IPS-15b (cell line): ENCODE results near the gene VEGFB.

Experiments
- H3K27me3 ChIP-seq: one replicate; pipeline ENCODE4 v1.6.1; 2013; ENCODE audit warnings: low read length; ENCODE audit not compliant: control insufficient read depth, insufficient read depth
- H3K36me3 ChIP-seq: one replicate; pipeline ENCODE4 v1.6.1; 2013; ENCODE audit warnings: low read length; ENCODE audit not compliant: control insufficient read depth, insufficient read depth
- H3K4me1 ChIP-seq: one replicate; pipeline ENCODE4 v1.6.1; 2013; ENCODE audit warnings: mild to moderate bottlenecking, low read length; ENCODE audit not compliant: control insufficient read depth, insufficient read depth
- H3K4me3 ChIP-seq: one replicate; pipeline ENCODE4 v1.5.1; 2013; ENCODE audit warnings: low read depth, low read length
- H3K9ac ChIP-seq: one replicate; pipeline ENCODE4 v1.6.1; 2013; ENCODE audit warnings: low read depth, mild to moderate bottlenecking, low read length
- H3K9me3 ChIP-seq: one replicate; pipeline ENCODE4 v1.6.1; 2013; ENCODE audit warnings: mild to moderate bottlenecking, low read length; ENCODE audit not compliant: control insufficient read depth, insufficient read depth

Gene VEGFB

DNA sequence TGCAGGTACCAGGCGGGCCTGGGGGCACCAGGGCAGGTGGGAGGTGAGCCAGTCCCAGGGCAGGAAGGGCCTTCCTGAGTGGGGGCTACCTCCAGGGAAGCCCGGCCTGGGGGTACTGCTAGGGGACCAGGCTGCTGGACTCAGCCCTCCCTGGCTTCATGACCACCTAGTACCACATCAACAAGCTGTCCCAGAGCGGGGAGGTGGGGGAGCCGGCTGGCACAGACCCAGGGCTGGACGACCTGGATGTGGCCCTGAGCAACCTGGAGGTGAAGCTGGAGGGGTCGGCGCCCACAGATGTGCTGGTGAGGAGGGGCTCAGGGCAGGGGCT is 15.1 kb upstream of the VEGFB start:
- H3K9me3 ChIP-seq, result no peaks in the 10 kb centered on the region
- H3K36me3 ChIP-seq, result peaks cover 9% of the 10 kb centered on the region
- H3K4me3 ChIP-seq, result no peak overlapping the region
- H3K4me1 ChIP-seq, result no peaks in the 10 kb centered on the region
- no peak overlapping the region for H3K9ac ChIP-seq
- no peaks in the 10 kb centered on the region for H3K27me3 ChIP-seq

DNA sequence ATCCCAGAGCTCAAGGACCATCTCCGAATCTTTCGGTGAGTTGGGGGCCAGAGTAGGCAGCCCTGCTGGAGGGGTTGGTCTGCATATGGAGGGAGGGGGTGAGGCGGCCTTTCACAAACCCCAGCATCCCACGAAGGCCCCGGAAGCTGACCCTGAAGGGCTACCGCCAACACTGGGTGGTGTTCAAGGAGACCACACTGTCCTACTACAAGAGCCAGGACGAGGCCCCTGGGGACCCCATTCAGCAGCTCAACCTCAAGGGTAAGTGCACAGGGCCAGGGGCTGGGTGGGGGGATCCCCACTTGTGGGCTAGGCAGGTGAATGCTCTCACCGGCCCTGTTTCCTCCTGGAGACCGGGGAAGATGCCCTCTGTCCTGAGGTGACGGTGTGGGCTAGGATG is 14.6 kb upstream of the VEGFB start:
- no peaks in the 10 kb centered on the region for H3K4me1 ChIP-seq
- H3K36me3 ChIP-seq, result peaks cover 11% of the 10 kb centered on the region
- H3K9ac ChIP-seq, result no peak overlapping the region

DNA sequence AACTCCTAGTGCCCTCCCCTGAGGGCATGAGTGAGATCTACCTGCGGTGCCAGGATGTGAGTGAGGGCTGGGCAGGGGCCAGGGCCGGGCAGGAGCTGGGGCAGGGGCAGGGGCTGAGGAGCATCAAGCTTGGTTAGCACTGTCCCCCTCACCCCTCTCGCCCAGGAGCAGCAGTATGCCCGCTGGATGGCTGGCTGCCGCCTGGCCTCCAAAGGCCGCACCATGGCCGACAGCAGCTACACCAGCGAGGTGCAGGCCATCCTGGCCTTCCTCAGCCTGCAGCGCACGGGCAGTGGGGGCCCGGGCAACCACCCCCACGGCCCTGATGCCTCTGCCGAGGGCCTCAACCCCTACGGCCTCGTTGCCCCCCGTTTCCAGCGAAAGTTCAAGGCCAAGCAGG is 14.1 kb upstream of the VEGFB start:
- no peaks in the 10 kb centered on the region for H3K9me3 ChIP-seq
- no peaks in the 10 kb centered on the region for H3K4me1 ChIP-seq
- no peak overlapping the region for H3K4me3 ChIP-seq
- H3K27me3 ChIP-seq, result no peaks in the 10 kb centered on the region
- peaks cover 11% of the 10 kb centered on the region for H3K36me3 ChIP-seq
- no peak overlapping the region for H3K9ac ChIP-seq

More for the DNA sequence above, 14.6 kb upstream of the VEGFB start:
- Histone ChIP-seq H3K4me3 (no peak overlapping the region), H3K27me3 (no peaks in the 10 kb centered on the region), H3K9me3 (no peaks in the 10 kb centered on the region)

DNA sequence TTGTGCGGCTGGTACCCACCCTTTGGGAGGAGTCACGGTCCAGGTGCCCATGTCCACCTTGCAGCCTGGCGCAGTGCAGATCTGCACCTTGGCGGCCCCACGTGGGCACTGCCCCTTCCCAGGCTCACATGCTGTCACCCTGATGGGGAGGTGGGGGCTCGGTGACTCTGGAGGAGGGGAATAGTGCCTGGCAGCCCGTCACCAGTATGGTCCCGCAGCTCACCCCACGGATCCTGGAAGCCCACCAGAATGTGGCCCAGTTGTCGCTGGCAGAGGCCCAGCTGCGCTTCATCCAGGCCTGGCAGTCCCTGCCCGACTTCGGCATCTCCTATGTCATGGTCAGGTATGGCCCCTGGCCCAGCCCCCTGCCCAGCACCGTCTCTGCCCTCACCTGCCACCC is 13.6 kb upstream of the VEGFB start:
- peaks cover 11% of the 10 kb centered on the region for H3K36me3 ChIP-seq
- no peaks in the 10 kb centered on the region for H3K9me3 ChIP-seq
- H3K9ac ChIP-seq, result no peak overlapping the region
- no peaks in the 10 kb centered on the region for H3K4me1 ChIP-seq
- H3K4me3 ChIP-seq, result no peak overlapping the region
- no peaks in the 10 kb centered on the region for H3K27me3 ChIP-seq

DNA sequence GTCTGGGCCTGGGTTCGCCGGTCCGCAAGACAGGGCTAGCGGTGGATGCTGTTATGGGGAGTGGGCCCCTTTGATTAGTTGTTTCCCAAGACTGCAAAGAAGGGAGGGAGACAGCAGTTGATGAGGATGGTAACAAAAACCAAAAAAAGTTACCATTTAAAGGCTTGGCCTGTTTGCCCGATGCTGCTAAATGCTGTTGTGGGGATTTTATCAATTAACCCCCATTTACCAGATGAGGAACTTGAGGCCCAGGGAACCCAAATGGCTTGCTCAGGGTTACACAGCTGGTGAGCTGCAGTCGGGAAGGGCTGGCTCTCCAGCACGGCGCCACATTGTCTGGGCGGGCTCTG is 11.8 kb upstream of the VEGFB start:
- Histone ChIP-seq H3K4me3 (no peak overlapping the region), H3K36me3 (peaks cover 11% of the 10 kb centered on the region), H3K27me3 (no peaks in the 10 kb centered on the region), H3K4me1 (no peaks in the 10 kb centered on the region), H3K9me3 (no peaks in the 10 kb centered on the region), H3K9ac (no peak overlapping the region)

DNA sequence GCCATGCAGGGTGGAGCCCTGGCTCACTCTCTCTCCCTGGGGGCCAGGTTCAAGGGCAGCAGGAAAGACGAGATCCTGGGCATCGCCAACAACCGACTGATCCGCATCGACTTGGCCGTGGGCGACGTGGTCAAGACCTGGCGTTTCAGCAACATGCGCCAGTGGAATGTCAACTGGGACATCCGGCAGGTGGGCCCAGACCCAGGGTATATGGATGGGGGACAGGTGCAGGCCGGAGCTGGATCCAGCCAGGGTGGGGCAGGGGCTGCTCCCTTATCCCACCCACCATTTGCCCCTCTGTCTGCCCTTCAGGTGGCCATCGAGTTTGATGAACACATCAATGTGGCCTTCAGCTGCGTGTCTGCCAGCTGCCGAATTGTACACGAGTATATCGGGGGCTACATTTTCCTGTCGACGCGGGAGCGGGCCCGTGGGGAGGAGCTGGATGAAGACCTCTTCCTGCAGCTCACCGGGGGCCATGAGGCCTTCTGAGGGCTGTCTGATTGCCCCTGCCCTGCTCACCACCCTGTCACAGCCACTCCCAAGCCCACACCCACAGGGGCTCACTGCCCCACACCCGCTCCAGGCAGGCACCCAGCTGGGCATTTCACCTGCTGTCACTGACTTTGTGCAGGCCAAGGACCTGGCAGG is 11.3 kb upstream of the VEGFB start:
- Histone ChIP-seq H3K4me3 (no peak overlapping the region), H3K9ac (no peak overlapping the region), H3K9me3 (no peaks in the 10 kb centered on the region), H3K27me3 (no peaks in the 10 kb centered on the region), H3K36me3 (peaks cover 11% of the 10 kb centered on the region), H3K4me1 (no peaks in the 10 kb centered on the region)

DNA sequence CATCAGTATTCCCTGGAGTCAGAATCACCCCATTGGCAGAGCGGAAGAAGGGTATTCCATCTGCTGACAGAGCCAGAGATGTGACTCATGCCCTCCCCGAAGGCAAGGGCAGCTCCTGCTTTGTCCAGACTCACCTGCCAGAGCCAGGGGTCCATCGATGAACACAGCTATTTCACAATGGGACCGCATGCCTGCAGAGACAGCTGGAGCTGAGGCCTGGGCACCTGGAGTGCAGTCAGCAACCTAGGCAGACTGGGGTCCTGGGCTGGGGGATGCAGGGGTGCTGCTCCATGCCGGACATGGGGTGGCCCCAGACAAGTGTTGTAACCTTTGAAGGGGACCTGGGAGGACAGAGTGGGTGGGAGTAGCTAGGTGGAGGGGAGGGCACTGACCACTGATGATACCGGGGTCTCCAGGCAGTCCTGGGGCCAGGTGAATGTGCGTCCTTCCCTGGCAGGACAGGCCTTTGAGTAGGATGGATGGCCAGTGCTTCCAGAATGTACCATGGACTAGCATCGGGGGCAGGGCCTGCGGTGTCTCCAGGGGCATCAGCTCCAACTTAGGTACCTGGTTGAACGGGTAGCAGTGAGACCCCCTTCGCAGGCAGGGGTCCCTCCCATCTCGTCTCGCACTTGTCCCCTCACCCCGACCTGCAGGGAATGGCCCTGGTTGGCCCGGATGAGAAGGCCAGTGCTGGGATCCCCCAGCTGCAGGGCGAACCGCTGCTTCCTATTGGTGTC is 10.1 kb upstream of the VEGFB start:
- Histone ChIP-seq H3K4me3 (no peak overlapping the region), H3K27me3 (no peaks in the 10 kb centered on the region), H3K4me1 (no peaks in the 10 kb centered on the region), H3K36me3 (peaks cover 7% of the 10 kb centered on the region), H3K9me3 (no peaks in the 10 kb centered on the region), H3K9ac (no peak overlapping the region)

DNA sequence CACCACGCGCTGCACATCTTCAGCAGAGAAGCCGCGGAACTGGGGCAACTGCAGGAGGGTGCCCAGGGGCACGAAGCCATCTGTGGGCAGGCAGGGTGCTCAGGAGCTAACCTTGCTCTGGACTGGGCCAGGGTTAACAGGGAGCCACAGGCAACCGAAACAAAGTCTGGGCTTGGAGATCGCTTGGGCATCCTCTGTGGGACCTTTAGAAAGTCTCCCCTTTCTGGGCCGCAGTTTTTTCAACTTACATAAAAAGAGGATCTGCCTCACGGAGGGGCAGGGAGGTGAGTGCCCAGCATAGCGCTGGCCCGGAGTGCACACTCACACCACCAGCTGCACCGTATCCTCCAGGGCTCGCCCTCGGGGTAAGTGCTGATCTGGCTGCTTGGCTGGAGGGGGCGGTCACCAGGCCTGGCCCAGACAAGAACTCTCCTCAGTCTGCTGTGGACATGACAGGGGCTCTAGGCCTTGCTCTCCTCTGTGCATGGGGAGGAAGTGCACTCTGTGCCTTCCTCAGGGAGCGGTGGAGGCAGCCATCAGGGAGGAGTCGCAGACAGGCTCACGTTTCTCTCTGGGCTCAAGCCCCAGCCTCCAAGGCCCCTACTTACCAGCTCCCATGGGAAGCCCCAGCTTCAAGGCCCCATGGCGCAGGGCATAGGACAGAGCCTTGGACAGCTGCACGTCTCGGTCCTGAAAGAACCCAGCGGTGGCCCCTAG is 9.3 kb upstream of the VEGFB start:
- H3K9me3 ChIP-seq, result no peaks in the 10 kb centered on the region
- H3K27me3 ChIP-seq, result no peaks in the 10 kb centered on the region
- H3K4me1 ChIP-seq, result no peaks in the 10 kb centered on the region
- peak overlapping the region; percentile 97 for H3K4me3 ChIP-seq
- H3K36me3 ChIP-seq, result peaks cover 7% of the 10 kb centered on the region
- peak overlapping the region; percentile 83 for H3K9ac ChIP-seq

DNA sequence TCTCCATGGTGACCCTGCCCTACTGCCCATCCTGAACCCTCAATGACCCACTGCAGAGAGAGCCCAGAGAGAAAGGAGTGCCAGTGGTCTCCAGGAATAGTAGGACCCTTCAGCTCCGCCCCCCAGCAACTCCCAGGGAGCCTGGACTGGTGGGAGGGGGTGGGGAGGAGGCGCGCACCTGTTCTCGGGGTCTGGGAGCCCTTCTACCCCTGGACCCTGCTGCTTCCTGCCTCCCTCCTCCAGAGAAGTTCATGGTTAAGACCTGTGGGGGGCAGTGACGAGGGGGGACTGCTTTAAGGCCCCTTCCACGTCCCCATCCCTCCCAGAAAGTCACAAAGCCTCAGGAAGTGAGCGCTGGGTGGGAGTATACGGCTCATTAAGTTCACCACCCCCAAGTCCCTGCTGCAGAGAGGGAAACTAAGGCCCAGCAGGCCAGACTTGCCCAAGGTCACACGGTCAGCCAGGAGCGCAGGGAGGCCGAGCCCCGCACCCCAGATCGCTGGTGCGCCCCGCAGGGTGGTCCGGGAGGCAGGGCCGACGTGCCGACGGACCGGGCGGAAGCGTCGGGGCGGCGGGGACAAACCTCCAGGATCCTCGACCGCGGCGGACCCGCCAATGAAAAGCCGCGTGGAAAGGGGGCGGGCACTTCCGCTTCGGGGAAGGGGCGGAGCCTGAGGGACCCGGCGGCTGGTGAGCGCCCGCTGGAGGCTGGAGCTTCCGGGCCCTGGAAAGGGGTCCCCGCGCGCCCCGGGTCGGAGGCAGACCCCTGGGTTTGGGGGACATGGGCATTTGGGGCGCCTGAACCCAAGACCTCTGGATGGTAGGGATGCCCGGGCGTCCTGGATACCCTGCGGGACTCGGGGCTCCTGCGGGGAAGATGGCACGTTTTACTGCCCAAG is 8.5 kb upstream of the VEGFB start, which contains the start of the genes NUDT22 and TRPT1:
Gene NUDT22 (plus strand): TSS at position 667 of the 899 bp plus-strand sequence. CDS start 379 bp downstream, outside the sequence.
Gene TRPT1 (minus strand): TSS at position 579 of the 899 bp plus-strand sequence. CDS start 326 bp downstream, at position 253.
- H3K9ac ChIP-seq, result peak within 1 kb of the TSS; percentile 89
- no peaks in the 10 kb centered on the region for H3K4me1 ChIP-seq
- H3K4me3 ChIP-seq, result peak within 1 kb of the TSS; percentile 97
- H3K27me3 ChIP-seq, result no peaks in the 10 kb centered on the region
- peaks cover 7% of the 10 kb centered on the region for H3K36me3 ChIP-seq
- no peaks in the 10 kb centered on the region for H3K9me3 ChIP-seq

DNA sequence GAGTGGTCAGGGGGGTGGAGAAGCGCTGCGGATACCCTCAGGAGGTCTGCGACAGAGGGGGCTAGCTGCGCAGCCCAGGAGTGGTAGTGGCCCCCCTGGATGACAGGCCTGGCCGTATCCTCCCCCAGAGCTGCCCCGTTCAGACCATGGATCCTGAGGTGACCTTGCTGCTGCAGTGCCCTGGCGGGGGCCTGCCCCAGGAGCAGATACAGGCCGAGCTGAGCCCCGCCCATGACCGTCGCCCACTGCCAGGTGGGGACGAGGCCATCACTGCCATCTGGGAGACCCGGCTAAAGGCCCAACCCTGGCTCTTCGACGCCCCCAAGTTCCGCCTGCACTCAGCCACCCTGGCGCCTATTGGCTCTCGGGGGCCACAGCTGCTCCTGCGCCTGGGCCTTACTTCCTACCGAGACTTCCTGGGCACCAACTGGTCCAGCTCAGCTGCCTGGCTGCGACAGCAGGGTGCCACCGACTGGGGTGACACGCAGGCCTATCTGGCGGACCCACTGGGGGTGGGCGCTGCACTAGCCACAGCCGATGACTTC is 7.8 kb upstream of the VEGFB start:
- H3K9ac ChIP-seq, result peak overlapping the region; percentile 89
- peaks cover 7% of the 10 kb centered on the region for H3K36me3 ChIP-seq
- H3K9me3 ChIP-seq, result no peaks in the 10 kb centered on the region
- H3K4me3 ChIP-seq, result peak overlapping the region; percentile 97
- no peaks in the 10 kb centered on the region for H3K4me1 ChIP-seq
- H3K27me3 ChIP-seq, result peaks cover under 1% of the 10 kb centered on the region

DNA sequence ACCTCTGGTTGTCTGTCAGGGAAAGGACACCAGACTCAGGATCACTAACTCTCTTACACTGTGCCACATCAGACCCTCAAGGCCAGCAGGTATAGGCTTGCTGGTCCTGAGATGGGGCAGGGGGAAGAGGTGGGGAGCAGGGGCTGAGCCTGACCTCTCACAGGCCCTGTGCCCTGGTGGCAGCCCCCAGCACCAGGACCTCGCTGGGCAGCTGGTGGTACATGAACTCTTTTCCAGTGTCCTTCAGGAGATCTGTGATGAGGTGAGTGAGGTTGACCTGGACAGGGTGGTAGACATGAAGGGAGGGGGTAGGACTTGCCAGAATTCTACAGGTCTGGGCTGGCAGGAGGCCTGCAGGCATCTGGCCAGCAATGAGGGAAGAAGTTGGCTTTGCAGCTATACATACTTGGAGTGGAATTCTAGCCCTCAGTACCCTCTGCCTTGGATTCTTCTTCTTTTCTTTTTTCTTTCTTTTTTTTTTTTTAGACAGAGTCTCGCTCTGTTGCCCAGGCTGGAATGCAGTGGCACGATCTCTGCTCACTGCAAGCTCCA is 6.9 kb upstream of the VEGFB start:
- H3K4me3 ChIP-seq, result no peak overlapping the region
- H3K9ac ChIP-seq, result no peak overlapping the region
- H3K27me3 ChIP-seq, result peaks cover 3% of the 10 kb centered on the region
- H3K36me3 ChIP-seq, result peaks cover 7% of the 10 kb centered on the region
- H3K4me1 ChIP-seq, result no peaks in the 10 kb centered on the region
- no peaks in the 10 kb centered on the region for H3K9me3 ChIP-seq
